Ishikawa (cell line): ENCODE data around the gene CEP112.

ENCODE experiments used
- CEBPB ChIP-seq: IDR thresholded peaks from 2 replicates; pipeline ENCODE4 v1.6.1; 2012
- CREB1 ChIP-seq: IDR thresholded peaks from 2 replicates; pipeline ENCODE4 v1.6.1; 2012; ENCODE audit warnings: low read depth
- EGR1 ChIP-seq: IDR thresholded peaks from 2 replicates; pipeline ENCODE4 v1.6.1; 2012
- EP300 ChIP-seq: IDR thresholded peaks from 2 replicates; pipeline ENCODE4 v1.6.1; 2012; ENCODE audit warnings: borderline replicate concordance
- FOXM1 ChIP-seq: IDR thresholded peaks from 2 replicates; pipeline ENCODE4 v1.6.1; 2012; ENCODE audit warnings: low read depth, borderline replicate concordance
- NFIC ChIP-seq: IDR thresholded peaks from 2 replicates; pipeline ENCODE4 v1.6.1; 2012
- RAD21 ChIP-seq: IDR thresholded peaks from 2 replicates; pipeline ENCODE4 v1.6.1; 2012; ENCODE audit warnings: low read depth
- TAF1 ChIP-seq: IDR thresholded peaks from 2 replicates; pipeline ENCODE4 v1.6.1; 2012; ENCODE audit warnings: low read depth, mild to moderate bottlenecking
- TCF12 ChIP-seq: IDR thresholded peaks from 2 replicates; pipeline ENCODE4 v1.6.1; 2012; ENCODE audit warnings: low read depth
- TEAD4 ChIP-seq: IDR thresholded peaks from 2 replicates; pipeline ENCODE4 v1.6.1; 2012
- YY1 ChIP-seq: IDR thresholded peaks from 2 replicates; pipeline ENCODE4 v1.6.1; 2012; ENCODE audit warnings: low read depth
- ZBTB7A ChIP-seq: IDR thresholded peaks from 2 replicates; pipeline ENCODE4 v1.6.1; 2012; ENCODE audit warnings: low read depth
- TF ChIP-seq, protein P1 (sequence below): IDR thresholded peaks from 2 replicates; pipeline ENCODE4 v1.6.1; 2012
- TF ChIP-seq, protein P2 (sequence below): IDR thresholded peaks from 2 replicates; pipeline ENCODE4 v1.6.1; 2012
- TF ChIP-seq, protein P3 (sequence below): IDR thresholded peaks from 2 replicates; pipeline ENCODE4 v1.6.1; 2012; ENCODE audit warnings: low read depth, mild to moderate bottlenecking

CEP112 gene

DNA sequence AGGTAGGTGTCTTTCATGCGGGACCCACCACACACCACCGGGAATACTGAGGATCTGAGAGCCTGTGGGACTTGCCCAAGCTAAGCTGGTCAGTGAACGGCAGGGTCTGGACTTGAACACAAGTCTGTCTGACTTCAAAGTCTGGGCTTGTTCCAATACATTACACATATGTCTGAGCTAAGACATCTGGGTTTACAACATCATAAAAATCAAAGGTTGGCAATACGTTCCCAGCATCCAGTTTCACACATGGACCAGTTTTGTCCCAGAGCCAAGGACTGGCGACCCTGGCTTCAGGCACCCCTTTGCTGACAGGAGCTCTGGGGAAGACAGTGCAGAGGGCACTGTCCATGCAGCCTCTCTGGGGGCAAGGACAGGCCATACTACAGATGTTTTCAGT, 602.6 kb downstream of the CEP112 start:
- TF ChIP-seq EP300 (no peak), NFIC (no peak), FOXM1 (no peak), TCF12 (no peak), TAF1 (no peak), CREB1 (no peak), RAD21 (no peak), CEBPB (no peak), TEAD4 (no peak), EGR1 (no peak), ZBTB7A (no peak)
- TF ChIP-seq, protein P1, sequence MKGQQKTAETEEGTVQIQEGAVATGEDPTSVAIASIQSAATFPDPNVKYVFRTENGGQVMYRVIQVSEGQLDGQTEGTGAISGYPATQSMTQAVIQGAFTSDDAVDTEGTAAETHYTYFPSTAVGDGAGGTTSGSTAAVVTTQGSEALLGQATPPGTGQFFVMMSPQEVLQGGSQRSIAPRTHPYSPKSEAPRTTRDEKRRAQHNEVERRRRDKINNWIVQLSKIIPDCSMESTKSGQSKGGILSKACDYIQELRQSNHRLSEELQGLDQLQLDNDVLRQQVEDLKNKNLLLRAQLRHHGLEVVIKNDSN: no peak
- TF ChIP-seq, protein P2, sequence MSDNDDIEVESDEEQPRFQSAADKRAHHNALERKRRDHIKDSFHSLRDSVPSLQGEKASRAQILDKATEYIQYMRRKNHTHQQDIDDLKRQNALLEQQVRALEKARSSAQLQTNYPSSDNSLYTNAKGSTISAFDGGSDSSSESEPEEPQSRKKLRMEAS: no peak
- TF ChIP-seq, protein P3, sequence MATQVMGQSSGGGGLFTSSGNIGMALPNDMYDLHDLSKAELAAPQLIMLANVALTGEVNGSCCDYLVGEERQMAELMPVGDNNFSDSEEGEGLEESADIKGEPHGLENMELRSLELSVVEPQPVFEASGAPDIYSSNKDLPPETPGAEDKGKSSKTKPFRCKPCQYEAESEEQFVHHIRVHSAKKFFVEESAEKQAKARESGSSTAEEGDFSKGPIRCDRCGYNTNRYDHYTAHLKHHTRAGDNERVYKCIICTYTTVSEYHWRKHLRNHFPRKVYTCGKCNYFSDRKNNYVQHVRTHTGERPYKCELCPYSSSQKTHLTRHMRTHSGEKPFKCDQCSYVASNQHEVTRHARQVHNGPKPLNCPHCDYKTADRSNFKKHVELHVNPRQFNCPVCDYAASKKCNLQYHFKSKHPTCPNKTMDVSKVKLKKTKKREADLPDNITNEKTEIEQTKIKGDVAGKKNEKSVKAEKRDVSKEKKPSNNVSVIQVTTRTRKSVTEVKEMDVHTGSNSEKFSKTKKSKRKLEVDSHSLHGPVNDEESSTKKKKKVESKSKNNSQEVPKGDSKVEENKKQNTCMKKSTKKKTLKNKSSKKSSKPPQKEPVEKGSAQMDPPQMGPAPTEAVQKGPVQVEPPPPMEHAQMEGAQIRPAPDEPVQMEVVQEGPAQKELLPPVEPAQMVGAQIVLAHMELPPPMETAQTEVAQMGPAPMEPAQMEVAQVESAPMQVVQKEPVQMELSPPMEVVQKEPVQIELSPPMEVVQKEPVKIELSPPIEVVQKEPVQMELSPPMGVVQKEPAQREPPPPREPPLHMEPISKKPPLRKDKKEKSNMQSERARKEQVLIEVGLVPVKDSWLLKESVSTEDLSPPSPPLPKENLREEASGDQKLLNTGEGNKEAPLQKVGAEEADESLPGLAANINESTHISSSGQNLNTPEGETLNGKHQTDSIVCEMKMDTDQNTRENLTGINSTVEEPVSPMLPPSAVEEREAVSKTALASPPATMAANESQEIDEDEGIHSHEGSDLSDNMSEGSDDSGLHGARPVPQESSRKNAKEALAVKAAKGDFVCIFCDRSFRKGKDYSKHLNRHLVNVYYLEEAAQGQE: no peak

DNA sequence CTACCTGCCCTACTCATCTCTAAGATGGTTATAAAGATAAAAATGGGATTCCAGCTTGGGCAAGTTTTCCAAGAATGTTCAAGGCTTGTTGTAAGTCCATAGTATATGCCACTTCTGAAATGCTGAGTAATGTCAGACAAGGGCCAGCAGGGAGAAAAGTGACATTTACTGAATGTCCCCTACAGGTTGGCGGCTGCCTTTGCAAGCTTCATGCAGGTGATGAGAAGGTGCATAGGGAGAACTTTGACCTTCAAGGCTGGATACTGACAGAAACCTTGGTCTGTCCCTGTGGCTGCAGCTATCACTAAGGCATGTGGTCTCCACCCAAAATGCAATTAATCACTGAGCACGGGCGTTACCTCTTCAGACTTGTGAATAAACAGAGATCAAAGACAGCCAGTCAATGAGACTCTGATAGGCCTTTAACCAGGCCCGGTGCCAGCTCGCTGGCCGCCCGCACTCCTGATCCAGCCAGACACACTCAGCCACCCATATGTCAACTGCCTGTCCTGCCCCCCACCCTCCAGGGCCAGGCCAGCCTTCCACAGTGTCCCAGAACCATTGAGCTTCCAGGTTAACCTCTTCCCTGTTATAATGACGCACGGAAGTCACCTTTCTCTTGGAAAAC, 603.6 kb downstream of the CEP112 start:
- TF ChIP-seq TCF12 (no peak), ZBTB7A (no peak)

DNA sequence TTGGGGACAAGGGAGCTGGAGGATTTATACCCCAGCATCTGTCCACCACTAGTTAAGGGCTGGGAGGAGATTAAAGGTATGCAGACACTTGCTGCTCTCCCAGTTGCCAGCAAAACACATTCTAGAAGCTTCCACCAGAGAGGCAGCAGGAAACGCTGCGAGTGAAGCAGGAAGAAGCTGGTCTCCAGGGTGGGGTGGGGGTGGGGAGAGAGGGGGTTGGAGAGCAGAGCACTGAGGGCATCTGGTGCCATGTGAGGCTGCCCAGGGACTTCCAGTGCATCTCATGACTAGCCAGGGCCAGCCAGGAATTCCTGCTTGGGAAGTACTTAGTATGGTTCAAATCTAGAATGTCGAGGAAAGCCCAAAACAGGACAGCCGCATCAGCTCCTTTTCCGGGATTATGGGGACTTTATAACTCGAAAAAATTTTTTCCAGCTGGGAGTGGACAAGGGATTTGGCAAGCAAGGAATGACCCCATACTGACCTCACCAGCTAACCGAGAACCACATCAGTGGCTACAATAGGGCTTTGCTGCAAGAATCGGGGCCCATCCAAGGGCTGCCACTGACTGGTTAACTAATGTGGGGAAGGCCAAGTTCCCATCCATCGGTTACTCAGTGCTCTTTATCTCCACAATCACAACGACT, 604.3 kb downstream of the CEP112 start:
- no peak for TF ChIP-seq FOXM1
- TF ChIP-seq RAD21: no peak
- no peak for TF ChIP-seq CEBPB
- TF ChIP-seq, protein P2: no peak
- TF ChIP-seq, protein P3: no peak
- TF ChIP-seq NFIC: no peak
- TF ChIP-seq EGR1: no peak
- no peak for TF ChIP-seq CREB1
- TF ChIP-seq ZBTB7A: no peak
- TF ChIP-seq TEAD4: no peak
- no peak for TF ChIP-seq TCF12
- TF ChIP-seq EP300: no peak
- TF ChIP-seq, protein P1: no peak
- TF ChIP-seq YY1: no peak
- TF ChIP-seq TAF1: no peak

DNA sequence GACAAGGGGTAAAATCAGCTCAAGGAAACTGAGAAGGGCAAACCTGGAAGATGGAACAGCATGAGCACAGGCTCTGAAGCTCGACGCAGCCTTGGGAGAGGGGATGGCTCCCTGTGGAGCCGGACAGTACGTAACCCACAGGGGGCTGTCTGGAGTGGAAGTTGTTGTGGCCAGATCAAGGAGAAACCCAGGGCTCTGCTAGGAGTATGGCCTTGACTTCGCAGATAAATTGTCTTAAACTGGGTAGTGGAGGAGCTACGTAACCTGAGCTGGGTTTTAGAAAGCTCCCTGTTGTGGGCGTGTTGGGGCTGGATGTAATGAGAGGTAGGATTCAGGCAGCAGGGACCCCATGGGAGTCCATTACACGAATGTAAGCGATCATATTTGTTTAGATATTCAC, 605.0 kb downstream of the CEP112 start:
- TF ChIP-seq YY1 (no peak), ZBTB7A (no peak), RAD21 (no peak), EGR1 (no peak), TEAD4 (no peak), TCF12 (no peak), CREB1 (no peak), FOXM1 (no peak), NFIC (no peak), CEBPB (no peak), TAF1 (no peak), EP300 (no peak)
- TF ChIP-seq, protein P3: no peak
- TF ChIP-seq, protein P2: no peak
- TF ChIP-seq, protein P1: no peak
